HG02938 (cell line): ENCODE measurements around the gene NUP210L.
"Not testable (repeated sequence)": the region's sequence is repeated elsewhere in the genome, so short reads cannot be mapped to it uniquely, and the experiment has no call there.

Source experiments
- ATAC-seq: cut with Tn5 transposase; IDR thresholded peaks from one replicate; pipeline ENCODE4 v1.9.1; 2021; ENCODE audit warnings: mild to moderate bottlenecking, moderate library complexity; ENCODE audit not compliant: unreplicated experiment

The NUP210L gene

GRCh38 chr1:153995640-153996039 is 159.2 kb downstream of the NUP210L start:
- no peak for ATAC-seq

- ATAC-seq, result no peak
These were observed 159.7 kb downstream of the NUP210L start for GRCh38 chr1:153995202-153995601.

DNA sequence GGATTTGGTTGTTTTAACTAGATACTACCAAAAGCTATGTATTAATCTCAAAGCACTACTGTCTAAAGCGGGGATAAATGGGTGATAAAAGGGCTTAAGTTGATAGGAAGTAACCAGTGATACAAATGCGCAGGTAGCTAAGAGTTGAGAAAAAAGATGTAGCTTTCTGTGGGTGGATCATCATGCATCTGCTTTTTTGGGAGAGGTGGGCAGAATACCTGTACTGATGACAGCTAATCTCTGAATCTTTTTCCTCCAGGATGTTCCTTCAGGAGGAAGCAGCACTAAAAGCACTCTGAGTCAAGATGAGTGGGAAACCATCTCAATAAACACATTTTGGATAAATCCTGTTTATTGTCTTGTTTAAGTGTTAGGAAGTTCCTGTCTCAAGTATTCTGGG is 163.1 kb downstream of the NUP210L start:
- ATAC-seq, result no peak

DNA sequence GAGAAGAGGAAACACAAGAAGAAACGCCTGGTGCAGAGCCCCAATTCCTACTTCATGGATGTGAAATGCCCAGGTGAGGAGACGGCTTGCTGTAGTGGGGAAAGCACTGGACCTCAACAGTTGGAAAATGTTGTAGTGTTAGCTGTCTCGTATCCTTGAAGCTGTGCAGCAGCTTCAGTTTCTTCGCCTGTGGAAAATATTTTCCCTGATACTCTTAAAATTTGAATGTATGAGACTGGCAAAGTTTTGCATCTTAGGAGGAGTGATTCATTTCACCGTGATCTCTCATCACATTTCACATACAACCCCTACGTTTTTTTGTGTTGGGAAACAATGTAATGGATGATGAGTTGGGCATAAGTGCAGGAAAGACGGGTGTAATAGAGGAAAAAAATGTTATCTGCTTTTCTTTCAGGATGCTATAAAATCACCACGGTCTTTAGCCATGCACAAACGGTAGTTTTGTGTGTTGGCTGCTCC is 163.7 kb downstream of the NUP210L start:
- ATAC-seq, result no peak

DNA sequence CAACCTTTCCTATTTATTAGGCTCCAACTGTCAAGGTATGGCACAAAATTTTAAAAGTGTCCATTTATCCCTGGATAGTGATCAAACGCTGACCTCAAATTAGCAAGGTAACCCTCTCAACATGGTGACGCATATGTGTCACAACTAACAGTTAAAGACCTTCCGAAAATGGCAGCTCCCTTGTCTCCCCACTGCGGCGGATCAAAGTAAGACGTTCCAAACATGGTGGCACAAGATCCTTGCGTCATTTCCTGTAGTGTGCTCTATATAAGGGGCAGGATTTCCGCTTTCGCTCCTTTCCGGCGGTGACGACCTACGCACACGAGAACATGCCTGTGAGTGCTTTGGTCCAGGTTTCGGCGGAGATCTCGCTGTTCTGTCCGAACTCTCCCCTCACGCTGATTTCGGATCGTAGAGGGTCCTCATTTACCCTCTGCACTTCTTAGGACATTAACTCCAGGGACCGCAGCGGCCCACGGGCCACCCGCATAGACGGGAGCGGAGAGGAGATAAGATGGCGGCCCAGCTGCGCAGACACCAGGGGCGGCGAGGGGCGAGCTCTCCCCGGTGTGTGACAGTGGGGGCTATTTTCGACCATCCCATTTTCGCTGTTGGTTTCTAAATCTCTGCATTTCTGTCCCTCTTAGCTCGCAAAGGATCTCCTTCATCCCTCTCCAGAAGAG is 164.3 kb downstream of the NUP210L start, which contains the start of gene RPS27:
RPS27 (plus strand) TSS at position 295 of the 683 bp plus-strand sequence; CDS start at position 330, 35 bp downstream.
- ATAC-seq, result peak; percentile 57

DNA sequence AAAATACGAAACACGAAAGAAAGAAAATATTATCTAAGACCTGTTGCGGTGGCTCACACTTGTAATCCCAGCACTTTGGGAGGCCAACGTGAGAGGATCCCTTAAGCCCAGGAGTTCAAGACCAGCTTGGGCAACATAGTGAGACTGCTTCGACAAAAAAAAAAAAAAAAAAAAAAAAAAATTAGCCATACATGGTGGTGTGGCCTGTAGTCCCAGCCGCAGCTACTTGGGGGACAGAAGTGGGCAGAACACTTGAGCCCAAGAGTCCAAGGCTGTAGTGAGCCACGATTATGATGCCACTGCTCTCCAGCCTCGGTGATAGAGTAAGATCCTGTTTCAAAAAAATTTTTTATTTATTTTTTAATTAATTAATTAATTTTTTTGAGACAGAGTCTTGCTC is 167.3 kb downstream of the NUP210L start:
- ATAC-seq, result no peak

- ATAC-seq, result no peak
These were observed 168.7 kb downstream of the NUP210L start, which contains the start of gene RAB13 for GRCh38 chr1:153985941-153986761. RAB13 (minus strand) TSS chr1:153986339; CDS start chr1:153986236, 103 bp downstream.

GRCh38 chr1:153985341-153985912 is 169.4 kb downstream of the NUP210L start:
- ATAC-seq, result no peak

- no peak for ATAC-seq
These were observed 170.6 kb downstream of the NUP210L start for GRCh38 chr1:153984123-153984894.

DNA sequence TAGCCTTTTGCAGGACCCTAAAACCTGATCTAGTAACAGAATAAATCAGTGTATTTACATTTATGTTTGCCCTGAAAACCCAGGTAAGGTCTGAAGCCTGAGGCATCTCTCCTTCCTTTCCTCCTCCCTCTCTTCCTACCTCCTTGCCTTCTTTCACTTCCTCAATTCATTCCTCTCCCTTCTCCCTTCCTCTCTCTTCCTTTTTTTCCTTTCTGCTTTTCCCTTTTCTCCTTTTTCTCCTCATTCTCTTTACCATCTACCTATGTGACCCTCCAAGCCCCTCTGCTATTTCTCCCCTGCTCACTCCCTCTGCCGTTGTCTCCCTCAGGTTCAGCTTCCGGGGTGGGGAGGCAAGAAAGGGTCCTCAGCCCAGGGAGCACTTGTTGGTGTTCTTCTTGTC is 173.1 kb downstream of the NUP210L start:
- ATAC-seq, result not testable (repeated sequence)

GRCh38 chr1:153979091-153979490 is 175.8 kb downstream of the NUP210L start:
- not testable (repeated sequence) for ATAC-seq

GRCh38 chr1:153978274-153978909 is 176.5 kb downstream of the NUP210L start:
- ATAC-seq, result no peak

DNA sequence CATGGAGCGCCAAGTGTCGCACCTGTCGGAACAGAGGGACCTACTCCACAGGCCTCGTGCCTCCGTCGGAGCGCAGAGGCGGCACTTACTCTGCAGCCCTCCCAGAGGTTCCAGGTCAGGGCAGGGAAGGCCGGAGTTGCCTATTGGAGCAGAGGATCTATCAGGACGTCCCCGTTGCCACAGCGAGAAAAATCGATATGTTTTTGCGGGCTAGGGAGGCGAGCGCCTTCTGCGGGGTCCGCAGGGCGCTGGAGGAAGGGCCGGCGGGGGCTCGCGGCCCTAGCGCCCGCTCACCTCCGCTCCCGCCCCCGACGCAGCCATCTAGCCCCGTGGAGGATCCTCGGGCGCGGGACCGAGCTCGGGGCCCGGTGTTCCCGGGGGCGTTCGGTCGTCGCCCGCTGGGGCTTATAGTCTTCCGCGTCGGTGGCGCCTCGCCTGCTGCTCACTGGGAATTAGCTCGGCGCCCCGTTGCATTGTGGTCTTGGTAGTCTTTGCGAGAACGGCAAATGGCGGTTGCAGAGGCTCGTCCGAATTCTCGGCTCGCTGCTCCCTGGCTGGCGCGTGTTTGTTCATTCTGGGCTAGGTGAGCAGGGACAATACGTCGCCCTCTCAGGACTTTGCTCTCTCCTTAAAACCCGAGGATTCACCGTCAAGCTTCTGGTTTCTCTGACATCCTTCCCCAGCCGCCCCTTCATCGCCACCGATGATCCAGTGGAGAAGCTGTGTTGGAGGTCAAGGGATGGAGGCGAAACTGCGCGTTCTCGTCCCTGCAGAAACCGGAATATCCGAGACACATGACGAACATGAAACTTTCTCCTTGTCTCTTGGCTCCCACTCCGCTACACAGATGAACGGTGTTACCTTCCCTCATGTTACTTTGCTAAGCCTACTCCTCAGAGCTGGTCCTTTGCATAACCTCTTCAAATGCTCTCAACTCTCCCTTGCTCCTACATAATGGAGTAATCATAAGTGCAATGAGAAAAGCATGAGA is 177.3 kb downstream of the NUP210L start, which contains the start of gene JTB:
JTB (minus strand) TSS at position 425 of the 991 bp plus-strand sequence; CDS start at position 3, 422 bp downstream.
- peak; percentile 78 for ATAC-seq

DNA sequence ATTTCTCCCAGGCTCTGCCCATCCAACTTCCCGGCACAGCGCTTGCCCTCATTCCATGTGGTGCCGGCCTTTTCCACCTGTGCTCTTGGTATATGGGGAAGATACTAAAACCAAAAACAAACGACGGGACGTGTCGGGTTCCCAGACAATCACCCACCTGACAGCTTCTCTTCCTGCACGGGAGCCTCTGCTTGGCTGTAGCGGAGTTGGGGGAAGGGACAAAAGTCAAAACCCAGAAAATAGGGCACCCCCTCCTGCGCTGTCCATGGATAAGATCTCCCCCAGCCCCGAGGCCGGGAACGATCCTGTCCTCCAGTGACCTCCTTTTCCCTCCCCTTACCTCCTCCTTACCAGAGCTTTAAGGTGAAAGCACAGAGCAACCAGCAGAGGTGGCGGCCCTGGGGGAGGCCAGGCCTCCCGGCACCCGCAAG is 178.0 kb downstream of the NUP210L start:
- ATAC-seq, result no peak

- ATAC-seq, result no peak
These were observed 181.3 kb downstream of the NUP210L start for GRCh38 chr1:153973525-153973924.

GRCh38 chr1:153973071-153973470 is 181.8 kb downstream of the NUP210L start:
- ATAC-seq, result no peak

GRCh38 chr1:153970346-153970745 is 184.5 kb downstream of the NUP210L start:
- no peak for ATAC-seq

DNA sequence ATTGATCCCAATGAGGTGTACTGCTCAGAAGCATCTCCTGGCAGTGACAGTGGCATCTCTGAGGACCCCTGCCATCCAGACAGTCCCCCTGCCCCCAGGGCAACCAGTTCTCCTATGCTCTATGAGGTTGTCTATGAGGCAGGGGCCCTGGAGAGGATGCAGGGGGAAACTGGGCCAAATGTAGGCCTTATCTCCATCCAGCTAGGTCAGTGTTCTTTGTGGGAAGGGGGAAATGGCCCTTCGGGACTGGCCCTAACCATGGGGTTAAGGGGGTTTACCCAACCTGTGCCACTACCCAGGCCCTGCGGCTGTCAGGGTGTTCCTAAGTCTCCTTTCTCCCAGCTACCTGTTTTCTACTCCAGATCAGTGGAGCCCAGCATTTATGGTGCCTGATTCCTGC is 185.9 kb downstream of the NUP210L start:
- ATAC-seq, result no peak

DNA sequence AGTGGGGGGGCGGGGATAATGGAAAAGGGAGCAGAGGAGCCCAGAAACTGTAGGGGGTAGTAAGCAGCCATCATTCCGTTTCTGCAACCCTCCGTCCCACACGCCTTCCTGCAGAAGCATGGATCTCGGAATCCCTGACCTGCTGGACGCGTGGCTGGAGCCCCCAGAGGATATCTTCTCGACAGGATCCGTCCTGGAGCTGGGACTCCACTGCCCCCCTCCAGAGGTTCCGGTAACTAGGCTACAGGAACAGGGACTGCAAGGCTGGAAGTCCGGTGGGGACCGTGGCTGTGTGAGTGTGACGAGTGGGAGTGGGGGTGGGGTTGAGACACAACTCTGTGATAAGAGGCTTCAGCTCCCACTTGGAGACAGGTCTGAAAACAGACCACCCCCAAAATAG is 186.5 kb downstream of the NUP210L start:
- ATAC-seq, result no peak
